Ishikawa (cell line): ENCODE measurements around the gene CCSER1.

Source experiments
- CREB1 ChIP-seq: IDR thresholded peaks from 2 replicates; pipeline ENCODE4 v1.6.1; 2012; ENCODE audit warnings: low read depth
- EP300 ChIP-seq: IDR thresholded peaks from 2 replicates; pipeline ENCODE4 v1.6.1; 2012; ENCODE audit warnings: borderline replicate concordance
- FOXM1 ChIP-seq: IDR thresholded peaks from 2 replicates; pipeline ENCODE4 v1.6.1; 2012; ENCODE audit warnings: low read depth, borderline replicate concordance
- MAX ChIP-seq: IDR thresholded peaks from 2 replicates; pipeline ENCODE4 v1.6.1; 2012
- TCF12 ChIP-seq: IDR thresholded peaks from 2 replicates; pipeline ENCODE4 v1.6.1; 2012; ENCODE audit warnings: low read depth
- TF ChIP-seq, protein P1 (sequence below): IDR thresholded peaks from 2 replicates; pipeline ENCODE4 v1.6.1; 2012; ENCODE audit warnings: low read depth, mild to moderate bottlenecking

DNA sequence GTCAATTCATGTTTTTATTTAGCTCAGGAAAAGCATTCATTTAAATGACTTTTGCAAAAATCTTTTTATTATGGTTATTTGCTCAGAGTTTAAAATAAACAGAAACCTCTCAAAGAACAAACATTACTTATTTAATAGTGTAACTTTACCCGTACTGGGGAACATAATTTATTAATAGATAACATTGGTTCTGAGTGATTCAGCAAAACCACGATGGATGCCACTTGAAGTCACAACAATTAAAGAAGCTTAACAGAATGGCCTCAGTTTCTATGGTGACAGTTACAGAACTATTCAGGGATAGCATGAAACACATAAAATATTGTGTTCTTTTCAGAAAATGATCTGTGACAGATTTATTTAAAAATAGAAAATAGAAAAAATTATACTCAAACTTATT is 368.7 kb downstream of the CCSER1 start:
- TF ChIP-seq EP300 = no peak
- no peak for TF ChIP-seq CREB1
- no peak for TF ChIP-seq MAX
- TF ChIP-seq, protein P1, sequence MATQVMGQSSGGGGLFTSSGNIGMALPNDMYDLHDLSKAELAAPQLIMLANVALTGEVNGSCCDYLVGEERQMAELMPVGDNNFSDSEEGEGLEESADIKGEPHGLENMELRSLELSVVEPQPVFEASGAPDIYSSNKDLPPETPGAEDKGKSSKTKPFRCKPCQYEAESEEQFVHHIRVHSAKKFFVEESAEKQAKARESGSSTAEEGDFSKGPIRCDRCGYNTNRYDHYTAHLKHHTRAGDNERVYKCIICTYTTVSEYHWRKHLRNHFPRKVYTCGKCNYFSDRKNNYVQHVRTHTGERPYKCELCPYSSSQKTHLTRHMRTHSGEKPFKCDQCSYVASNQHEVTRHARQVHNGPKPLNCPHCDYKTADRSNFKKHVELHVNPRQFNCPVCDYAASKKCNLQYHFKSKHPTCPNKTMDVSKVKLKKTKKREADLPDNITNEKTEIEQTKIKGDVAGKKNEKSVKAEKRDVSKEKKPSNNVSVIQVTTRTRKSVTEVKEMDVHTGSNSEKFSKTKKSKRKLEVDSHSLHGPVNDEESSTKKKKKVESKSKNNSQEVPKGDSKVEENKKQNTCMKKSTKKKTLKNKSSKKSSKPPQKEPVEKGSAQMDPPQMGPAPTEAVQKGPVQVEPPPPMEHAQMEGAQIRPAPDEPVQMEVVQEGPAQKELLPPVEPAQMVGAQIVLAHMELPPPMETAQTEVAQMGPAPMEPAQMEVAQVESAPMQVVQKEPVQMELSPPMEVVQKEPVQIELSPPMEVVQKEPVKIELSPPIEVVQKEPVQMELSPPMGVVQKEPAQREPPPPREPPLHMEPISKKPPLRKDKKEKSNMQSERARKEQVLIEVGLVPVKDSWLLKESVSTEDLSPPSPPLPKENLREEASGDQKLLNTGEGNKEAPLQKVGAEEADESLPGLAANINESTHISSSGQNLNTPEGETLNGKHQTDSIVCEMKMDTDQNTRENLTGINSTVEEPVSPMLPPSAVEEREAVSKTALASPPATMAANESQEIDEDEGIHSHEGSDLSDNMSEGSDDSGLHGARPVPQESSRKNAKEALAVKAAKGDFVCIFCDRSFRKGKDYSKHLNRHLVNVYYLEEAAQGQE = no peak
- no peak for TF ChIP-seq FOXM1
- no peak for TF ChIP-seq TCF12
